ENCODE results near the gene LRRC3C. TPM values are rescaled to one million over a fixed set of nuclear protein-coding genes. Genes with fewer than 3 reads are reported as not detected.

LRRC3C gene
- total RNA-seq, 1 donor from 2014 or later: not detected

GRCh38 chr17:39920218-39921210 lies 7.0 kb upstream of the LRRC3C start:
- Mint-ChIP-seq H3K27ac (ENCODE audit: unreplicated experiment) (no peak overlapping the region), H3K27me3 (ENCODE audit: unreplicated experiment) (no peaks in the 10 kb centered on the region), H3K9me3 (ENCODE audit: unreplicated experiment) (no peaks in the 10 kb centered on the region), H3K4me1 (ENCODE audit: unreplicated experiment) (peaks cover 14% of the 10 kb centered on the region), H3K4me3 (ENCODE audit: unreplicated experiment) (no peak overlapping the region), H3K36me3 (ENCODE audit: unreplicated experiment) (peaks cover 25% of the 10 kb centered on the region)
- no peak for TF ChIP-seq CTCF (IDR thresholded peaks at IDR 0.05)
- no peak for DNase-seq (ENCODE audit: extremely low spot score, unreplicated experiment)

- Mint-ChIP-seq H3K4me3 (ENCODE audit: unreplicated experiment) (no peak overlapping the region), H3K27ac (ENCODE audit: unreplicated experiment) (no peak overlapping the region), H3K4me1 (ENCODE audit: unreplicated experiment) (peaks cover 21% of the 10 kb centered on the region), H3K36me3 (ENCODE audit: unreplicated experiment) (peaks cover 25% of the 10 kb centered on the region), H3K9me3 (ENCODE audit: unreplicated experiment) (no peaks in the 10 kb centered on the region), H3K27me3 (ENCODE audit: unreplicated experiment) (no peaks in the 10 kb centered on the region)
- TF ChIP-seq CTCF (IDR thresholded peaks at IDR 0.05): no peak
- no peak for DNase-seq (ENCODE audit: extremely low spot score, unreplicated experiment)
Measured at GRCh38 chr17:39921323-39921722, 6.2 kb upstream of the LRRC3C start.

- Mint-ChIP-seq H3K9me3 (ENCODE audit: unreplicated experiment) (no peaks in the 10 kb centered on the region), H3K27ac (ENCODE audit: unreplicated experiment) (no peak overlapping the region), H3K27me3 (ENCODE audit: unreplicated experiment) (no peaks in the 10 kb centered on the region), H3K4me3 (ENCODE audit: unreplicated experiment) (no peak overlapping the region), H3K36me3 (ENCODE audit: unreplicated experiment) (peaks cover 23% of the 10 kb centered on the region), H3K4me1 (ENCODE audit: unreplicated experiment) (peaks cover 26% of the 10 kb centered on the region)
- no peak for TF ChIP-seq CTCF (IDR thresholded peaks at IDR 0.05)
- DNase-seq (ENCODE audit: extremely low spot score, unreplicated experiment): no peak
Measured at GRCh38 chr17:39922006-39922405, 5.5 kb upstream of the LRRC3C start.

GRCh38 chr17:39923230-39923629 lies 4.3 kb upstream of the LRRC3C start:
- H3K4me3 Mint-ChIP-seq (ENCODE audit: unreplicated experiment): no peak overlapping the region
- no peak for TF ChIP-seq CTCF (IDR thresholded peaks at IDR 0.05)
- DNase-seq (ENCODE audit: extremely low spot score, unreplicated experiment): no peak
- H3K27ac Mint-ChIP-seq (ENCODE audit: unreplicated experiment): no peak overlapping the region
- no peaks in the 10 kb centered on the region for H3K9me3 Mint-ChIP-seq (ENCODE audit: unreplicated experiment)
- no peaks in the 10 kb centered on the region for H3K27me3 Mint-ChIP-seq (ENCODE audit: unreplicated experiment)
- peaks cover 33% of the 10 kb centered on the region for H3K4me1 Mint-ChIP-seq (ENCODE audit: unreplicated experiment)
- peaks cover 16% of the 10 kb centered on the region for H3K36me3 Mint-ChIP-seq (ENCODE audit: unreplicated experiment)

Data from osteocyte (in vitro differentiated cells).